IPS-11a (cell line): ENCODE data around the gene ATP6V1F.

Experiments
- H3K4me3 ChIP-seq: one replicate; pipeline ENCODE4 v1.5.1; 2013; ENCODE audit warnings: low read depth, low read length, control low read depth

Gene ATP6V1F

DNA sequence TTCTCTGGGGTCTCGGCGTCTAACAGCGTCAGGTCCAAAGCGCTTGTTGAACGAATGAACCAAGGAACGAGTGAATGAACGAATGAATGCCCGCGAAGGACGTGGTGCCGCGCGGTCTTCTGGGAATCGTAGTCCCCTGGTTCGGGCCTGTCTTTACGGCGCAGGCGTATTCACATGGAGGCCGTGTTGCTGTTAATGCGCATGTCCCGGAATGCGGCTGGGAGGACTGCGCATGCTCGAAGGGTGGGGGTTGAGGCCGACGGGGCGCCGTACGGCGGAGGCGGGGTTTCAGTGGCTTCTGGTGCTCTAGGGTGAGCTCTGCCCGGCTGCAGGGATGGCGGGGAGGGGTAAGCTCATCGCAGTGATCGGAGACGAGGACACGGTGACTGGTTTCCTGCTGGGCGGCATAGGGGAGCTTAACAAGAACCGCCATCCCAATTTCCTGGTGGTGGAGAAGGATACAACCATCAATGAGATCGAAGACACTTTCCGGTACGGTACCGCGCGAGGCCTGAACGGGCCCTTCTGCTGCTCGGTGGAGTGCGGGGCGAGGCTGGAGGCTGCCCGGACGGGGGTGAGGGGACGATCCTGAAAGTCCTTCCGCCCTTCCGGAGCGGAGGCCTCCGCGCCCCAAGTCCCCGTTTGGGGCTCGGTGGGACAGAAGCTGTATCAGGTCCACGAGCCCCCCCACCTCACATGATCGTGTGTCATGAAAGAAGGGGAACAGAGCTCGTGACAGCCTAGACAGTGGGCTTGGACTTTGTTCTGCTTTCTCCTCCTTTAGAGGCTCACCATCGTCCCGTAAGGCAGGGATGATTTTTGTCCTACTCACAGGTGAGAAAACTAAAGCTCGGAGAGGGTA is at the start of gene ATP6V1F:
Gene ATP6V1F, plus strand, starts transcription at position 286 of the 862 bp plus-strand sequence. Its CDS starts 49 bp downstream, at position 335.
- peak within 1 kb of the TSS; percentile 96 for H3K4me3 ChIP-seq

DNA sequence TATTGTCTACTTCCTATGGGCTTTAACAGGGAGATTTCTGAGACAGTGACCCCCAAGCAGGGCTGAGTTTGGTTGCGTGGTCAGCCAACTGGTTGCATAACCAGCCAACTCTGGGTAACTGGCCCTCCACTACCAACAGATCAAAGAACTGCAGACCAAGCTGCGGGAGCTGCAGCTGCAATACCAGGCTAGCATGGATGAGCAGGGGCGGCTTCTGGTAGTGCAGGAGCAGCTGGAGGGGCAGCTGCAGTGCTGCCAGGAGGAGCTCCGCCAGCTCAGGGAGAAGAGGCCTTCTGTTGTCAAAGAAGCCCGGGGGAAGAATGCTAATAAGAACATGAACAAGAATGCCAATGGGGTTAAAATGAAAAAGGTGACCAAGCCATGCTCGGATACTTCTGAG is 48.2 kb upstream of the ATP6V1F start:
- no peak overlapping the region for H3K4me3 ChIP-seq

- H3K4me3 ChIP-seq, result no peak overlapping the region
Measured at GRCh38 chr7:128815289-128815942, 47.2 kb upstream of the ATP6V1F start.

DNA sequence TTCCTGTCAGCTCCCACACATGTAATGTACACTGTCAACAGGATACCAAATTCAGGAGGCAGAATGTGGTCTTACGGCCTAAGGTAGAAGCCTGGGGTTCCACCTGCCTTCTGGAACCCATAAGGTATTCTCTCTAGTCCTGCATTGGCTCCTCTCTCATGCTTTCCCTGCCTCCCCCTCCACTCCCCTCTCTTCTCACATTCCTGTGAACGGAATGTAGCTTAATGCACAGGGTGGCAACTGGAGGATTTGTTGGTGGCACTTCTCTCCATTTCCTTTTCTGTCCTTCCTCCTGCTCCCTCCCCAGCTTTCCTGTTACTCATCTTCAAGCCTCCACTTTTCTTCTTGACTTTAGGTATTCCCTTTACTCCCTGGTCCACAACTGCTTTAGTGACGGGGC is 44.0 kb upstream of the ATP6V1F start:
- no peak overlapping the region for H3K4me3 ChIP-seq

DNA sequence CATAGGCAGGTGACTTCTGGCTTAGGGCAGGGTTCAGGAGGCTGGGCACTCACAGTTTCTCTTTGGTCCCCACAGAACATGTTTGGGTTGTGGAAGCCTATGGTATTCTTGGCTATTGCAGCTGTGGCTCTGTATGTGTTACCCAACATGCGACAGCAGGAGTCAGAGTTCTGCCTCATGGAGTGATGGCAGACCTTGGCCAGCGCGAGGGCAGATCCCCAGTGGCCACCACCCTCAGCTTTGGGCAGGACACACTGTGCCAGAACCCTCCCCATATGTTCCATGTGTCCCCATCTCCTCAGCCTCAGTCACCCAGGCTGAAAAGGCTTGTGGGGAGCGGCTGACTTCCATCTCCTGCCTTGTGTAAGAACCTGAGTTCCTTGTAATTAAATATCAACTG is 40.9 kb upstream of the ATP6V1F start:
- H3K4me3 ChIP-seq, result no peak overlapping the region

DNA sequence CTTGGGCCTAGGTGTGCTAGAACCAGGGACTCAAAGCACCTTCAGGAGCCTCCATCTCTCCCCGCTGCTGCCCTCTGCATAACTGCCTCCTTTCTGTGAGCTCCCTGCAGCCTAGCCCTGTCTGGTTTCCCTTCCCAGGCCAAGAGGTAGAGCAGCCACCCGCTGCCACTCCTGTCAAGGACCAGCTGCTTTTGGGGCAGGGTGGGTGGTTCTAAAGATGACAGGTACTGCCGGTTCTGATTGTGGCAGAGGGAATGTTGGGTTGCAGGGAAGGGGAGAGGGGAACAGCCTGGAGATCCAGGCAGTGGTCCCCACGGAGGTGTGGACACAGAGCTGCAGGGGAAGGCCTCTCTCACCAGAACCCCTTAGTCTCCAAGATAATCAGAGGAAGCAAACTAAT is 36.1 kb upstream of the ATP6V1F start:
- H3K4me3 ChIP-seq, result no peak overlapping the region

DNA sequence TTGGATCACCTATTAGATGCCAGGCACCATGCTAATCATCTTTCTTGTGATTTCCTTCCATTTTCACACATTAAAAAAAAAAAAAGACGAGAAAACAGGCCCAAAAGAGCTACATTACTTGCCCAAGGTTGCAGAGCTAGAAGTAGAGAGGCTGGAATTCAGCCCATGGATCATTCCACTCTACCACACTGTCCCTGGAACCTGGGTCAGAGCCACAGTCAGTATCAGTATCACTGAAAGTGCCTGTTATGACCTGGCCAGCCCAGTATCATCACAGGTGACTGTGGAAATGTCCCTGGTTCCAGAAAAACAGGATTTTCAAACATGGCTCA is 35.8 kb upstream of the ATP6V1F start:
- no peak overlapping the region for H3K4me3 ChIP-seq

- H3K4me3 ChIP-seq, result no peak overlapping the region
Measured at GRCh38 chr7:128827248-128827958, 35.3 kb upstream of the ATP6V1F start.

DNA sequence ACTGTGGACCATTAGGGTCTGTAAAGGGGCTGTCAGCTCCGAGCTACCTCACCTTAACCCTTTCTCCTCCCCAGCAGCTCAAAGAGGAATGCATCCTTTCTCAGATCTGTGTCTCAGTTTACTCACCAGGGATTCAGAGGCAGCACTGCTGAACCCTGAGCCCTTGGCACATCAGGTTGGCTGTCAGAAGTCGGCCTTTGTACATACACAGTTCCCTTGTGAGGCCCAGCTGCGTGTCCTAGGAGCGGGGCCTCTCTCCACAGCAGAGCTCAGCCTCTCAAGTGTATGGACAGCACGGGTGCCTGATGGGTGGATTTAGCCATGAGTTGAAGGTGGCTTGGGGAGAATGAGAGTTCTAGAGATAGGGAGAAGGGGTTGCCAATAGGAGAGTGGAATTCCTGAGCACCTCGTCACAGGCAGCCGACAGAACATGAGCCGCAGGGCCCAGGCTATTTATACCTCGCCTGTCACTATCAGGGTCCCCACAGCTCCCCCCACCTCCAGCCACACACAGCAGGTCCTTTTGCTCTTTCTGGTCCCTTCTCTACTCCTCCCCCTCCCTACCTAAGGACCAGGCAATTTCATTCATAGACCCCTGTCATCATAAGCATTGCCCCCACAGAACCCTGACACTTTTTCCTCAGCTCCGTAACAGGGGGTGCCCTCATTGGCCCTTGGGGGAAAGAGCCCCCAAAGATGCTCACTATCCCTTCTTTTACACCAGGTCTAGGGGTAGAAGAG is 34.5 kb upstream of the ATP6V1F start:
- H3K4me3 ChIP-seq, result no peak overlapping the region

DNA sequence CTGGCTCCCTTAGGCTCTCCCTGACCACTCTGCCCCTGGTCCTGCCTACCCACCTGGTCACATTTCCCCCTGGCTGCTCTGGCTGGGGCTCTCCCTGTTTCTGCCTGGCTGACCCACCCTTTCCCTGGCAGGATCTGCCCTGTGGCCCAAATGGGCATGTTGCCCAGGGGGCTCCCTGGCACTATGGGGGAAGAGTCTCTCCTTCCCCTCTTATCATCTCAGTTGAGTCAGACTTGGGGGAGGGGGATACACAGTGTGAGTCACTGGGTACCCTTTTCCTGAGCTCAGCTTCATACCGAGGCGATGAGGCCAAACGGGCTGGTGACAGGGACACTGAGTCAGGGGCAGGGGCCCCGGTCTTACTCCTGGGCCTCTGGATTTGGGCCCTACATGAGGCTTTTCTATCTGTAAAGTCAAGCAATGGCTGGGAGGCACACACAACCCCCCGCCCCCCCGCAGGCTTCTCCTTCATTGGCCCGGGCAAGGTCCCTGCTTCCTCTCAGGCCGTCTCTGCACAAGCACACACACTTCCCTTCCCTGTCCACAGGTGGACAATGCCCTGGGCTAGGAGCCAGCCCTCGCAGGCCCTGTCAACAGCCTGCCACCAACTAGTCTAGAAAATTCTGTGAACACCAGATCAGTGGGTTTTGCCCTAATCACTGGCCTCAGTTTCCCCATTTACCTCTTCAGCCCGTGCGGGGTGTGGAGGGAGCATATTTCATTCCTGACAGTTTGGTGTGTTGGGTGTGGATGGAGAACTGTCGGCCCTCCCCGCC is 33.1 kb upstream of the ATP6V1F start:
- H3K4me3 ChIP-seq, result no peak overlapping the region

- peak within 1 kb of the TSS; percentile 58 for H3K4me3 ChIP-seq
Measured at GRCh38 chr7:128830231-128831177, 32.2 kb upstream of the ATP6V1F start, which contains the start of gene FLNC. FLNC (plus strand) TSS chr7:128830406; CDS start chr7:128830638, 232 bp downstream.

DNA sequence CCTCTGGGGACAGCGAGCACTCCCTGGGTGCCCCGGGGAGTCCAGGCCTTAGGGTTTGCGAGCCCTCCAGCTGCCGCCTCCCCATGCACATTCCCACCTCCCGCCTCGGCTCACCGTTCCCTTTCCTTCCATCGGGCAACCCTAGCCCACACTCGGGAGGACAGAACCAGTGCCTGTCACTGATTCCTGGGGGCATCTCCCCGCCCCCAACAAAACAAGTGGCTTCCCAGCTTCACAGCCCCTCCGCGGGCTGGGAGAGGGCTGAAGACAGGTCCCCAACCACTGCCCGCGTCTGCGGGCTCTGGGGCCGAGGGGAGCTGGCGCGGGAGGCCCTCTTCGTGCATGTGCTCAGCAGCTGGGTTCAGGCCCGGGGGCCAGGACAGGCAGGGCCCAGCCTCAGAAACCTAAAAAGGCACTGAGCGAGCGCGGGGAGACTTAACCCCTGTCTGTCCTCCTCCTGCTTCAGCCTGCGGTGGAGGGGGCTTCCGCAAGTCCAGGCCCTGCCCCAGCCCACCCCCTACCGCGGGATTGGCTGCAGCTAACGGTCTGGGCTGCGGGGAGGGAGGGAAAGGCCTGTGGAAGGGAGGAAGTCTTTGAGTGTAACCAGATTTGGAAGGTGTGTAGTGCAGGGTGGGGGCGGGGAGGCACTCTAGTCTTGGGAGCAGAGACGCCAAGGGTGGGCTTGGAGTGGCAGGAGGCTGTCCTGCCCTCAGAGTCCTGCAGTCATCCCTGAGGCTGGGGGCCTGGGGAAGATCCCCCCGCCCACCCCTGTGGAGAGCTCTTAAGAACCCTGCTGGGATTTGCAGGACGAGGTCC is 31.3 kb upstream of the ATP6V1F start:
- peak overlapping the region; percentile 58 for H3K4me3 ChIP-seq

DNA sequence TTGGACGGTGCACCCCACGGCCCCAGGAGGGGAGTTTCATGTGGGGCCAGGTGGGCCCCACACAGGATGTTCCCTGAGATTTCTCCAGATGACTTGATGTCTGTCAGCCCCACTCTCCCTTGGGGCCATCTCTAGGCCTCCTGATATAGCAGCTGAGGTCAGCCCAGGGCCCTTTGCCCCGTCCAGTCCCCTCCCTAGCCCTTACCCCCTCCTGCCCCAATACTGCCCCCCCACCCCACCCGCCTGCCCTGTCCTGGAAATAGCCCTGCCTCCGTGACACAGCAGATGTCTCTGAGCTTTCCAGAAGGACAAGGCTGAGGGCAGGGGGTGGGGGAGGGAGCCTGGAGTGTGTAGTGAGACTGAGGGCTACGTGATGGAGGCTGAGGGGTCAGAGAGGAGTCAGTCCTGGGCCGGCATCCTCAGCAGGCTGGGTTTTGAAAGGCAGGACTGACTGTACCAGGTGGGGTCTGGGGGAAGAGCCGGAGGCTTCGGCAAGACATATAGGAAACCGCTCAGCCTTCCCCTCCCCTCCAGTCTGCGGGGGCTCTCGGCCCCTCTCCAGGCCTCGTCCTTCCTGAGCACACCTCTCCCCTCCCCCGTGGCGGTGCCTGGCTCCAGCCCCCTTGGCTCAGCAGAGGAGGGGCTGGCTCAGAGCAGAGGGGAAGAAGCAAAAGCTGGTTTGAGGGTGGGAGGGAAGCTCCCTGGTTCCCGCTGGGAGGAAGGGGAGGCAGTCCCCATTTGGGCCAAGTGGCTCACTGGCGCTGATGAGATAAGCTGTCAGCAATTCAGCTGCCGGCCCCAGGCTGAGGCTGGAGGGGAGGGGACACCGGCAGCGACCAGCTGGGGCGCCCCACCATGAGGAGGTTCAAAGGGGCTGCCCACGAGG is 30.4 kb upstream of the ATP6V1F start:
- peak overlapping the region; percentile 58 for H3K4me3 ChIP-seq

DNA sequence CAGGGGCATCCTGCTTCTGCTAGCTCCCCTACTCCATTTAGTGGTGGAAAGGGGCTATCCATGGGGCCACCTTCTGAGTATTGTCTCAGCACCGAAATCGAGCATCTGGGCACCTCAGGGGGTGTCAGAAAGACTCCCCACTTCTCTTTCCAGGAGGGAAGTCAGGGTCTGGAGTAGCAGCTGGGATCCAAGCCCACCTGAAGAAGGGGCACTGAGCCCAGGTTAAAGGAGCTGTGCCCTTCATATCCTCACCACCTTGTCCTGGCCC is 29.8 kb upstream of the ATP6V1F start:
- H3K4me3 ChIP-seq, result peak overlapping the region; percentile 58

GRCh38 chr7:128833148-128833945 is 29.3 kb upstream of the ATP6V1F start:
- peak overlapping the region; percentile 58 for H3K4me3 ChIP-seq

- no peak overlapping the region for H3K4me3 ChIP-seq
Measured at GRCh38 chr7:128833946-128834325, 28.7 kb upstream of the ATP6V1F start.

- no peak overlapping the region for H3K4me3 ChIP-seq
Measured at GRCh38 chr7:128835231-128835751, 27.4 kb upstream of the ATP6V1F start.
